HG03097 (cell line): ENCODE results near the gene RACK1.
A peak's percentile ranks its signal among the peaks of the same experiment; 100 is the strongest.
"Not testable (repeated sequence)": the region's sequence is repeated elsewhere in the genome, so short reads cannot be mapped to it uniquely, and the experiment has no call there.

Source experiments
- ATAC-seq: cut with Tn5 transposase; IDR thresholded peaks from one replicate; pipeline ENCODE4 v1.9.1; 2021; ENCODE audit not compliant: unreplicated experiment, low FRiP score

The RACK1 gene

DNA sequence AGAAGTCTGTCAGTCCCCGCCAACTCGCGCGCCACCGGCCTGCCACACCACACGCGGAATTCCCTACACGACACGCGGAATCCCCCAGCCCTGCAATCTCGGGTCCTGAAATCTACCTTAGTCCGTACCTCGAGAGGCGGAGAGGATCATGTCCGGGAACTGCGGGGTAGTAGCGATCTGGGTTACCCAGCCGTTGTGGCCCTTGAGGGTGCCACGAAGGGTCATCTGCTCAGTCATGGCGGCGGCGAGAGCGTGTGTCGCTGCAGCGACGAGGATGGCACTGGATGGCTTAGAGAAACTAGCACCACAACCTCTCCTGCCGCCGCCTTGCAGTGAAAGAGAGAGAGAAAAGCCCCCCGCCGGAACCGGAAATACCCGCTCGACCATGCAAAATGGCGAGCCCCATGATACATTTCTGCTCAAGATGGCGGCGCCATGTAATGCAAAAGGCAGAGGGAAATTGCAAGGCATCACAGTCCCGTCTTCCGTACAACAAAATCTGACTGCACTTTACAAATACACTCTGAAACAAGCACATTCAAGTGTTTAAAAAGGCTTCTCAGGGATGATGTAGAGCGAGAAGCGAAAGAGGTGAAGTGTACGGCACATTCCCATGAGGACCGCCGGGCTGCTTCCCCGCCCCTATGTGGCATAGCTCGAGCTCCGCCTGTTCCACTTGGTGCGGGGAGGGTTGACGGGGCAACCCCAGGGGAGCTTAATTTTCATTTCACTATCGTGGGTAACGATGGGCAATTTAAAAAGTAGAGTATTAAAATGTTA is at the start of gene RACK1:
TSS of gene RACK1 (minus strand) at position 343 of the 780 bp plus-strand sequence. CDS start at position 237, 106 bp downstream.
- peak; percentile 53 for ATAC-seq

DNA sequence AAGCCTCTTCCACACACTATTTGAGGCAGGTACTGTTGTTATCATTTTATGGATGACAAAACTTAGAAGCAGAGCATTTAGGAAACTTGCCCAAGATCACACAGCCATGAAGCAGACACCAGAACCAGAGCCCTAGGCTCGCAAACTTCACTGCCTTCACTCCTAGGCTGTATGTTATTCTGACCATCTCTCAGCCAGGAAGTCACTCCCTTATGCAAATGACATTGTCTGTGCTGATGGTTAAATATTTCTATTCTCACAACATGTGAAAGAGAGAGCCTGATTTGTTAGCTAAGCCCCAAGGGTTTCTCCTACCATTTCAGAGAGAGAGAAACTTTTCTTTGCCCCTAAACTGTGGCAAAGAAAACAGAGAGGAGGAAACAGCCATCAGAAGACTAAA is 43.6 kb upstream of the RACK1 start:
- ATAC-seq: peak; percentile 54

DNA sequence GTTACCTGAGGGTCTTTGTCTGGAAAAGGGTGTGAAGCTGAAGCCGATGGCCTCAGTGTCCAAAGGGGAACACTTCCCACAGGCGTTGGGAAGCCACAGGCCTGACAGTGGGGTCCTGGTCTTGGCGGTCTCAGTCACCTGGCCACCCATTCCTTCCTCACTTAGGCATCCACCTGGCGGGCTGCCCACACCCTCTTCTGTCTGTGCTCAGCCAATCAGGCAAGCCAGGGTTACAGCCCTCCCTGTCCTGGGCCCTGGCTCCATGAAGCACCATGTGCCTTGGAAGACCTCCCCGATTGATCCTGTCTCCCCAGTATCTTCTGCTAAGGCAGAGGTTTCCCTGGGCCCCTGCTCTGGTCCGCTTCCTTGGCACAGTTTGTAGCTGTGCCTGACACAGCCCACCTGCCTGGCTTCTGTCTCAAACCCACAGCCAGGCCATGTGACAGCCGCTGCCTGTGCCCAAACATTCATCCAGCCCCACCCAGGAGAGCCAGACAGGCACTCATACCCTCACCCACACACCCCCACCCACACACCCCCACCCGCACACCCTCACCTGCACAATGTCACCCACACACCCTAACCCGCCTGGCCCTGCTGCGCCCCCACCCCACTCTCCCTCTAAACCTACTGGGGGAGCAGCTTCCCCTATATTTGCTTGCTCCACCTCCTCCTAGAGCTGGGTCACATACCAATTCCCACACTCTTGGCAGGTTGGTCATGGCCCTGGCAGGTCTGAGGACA is 42.4 kb upstream of the RACK1 start:
- ATAC-seq: not testable (repeated sequence)

DNA sequence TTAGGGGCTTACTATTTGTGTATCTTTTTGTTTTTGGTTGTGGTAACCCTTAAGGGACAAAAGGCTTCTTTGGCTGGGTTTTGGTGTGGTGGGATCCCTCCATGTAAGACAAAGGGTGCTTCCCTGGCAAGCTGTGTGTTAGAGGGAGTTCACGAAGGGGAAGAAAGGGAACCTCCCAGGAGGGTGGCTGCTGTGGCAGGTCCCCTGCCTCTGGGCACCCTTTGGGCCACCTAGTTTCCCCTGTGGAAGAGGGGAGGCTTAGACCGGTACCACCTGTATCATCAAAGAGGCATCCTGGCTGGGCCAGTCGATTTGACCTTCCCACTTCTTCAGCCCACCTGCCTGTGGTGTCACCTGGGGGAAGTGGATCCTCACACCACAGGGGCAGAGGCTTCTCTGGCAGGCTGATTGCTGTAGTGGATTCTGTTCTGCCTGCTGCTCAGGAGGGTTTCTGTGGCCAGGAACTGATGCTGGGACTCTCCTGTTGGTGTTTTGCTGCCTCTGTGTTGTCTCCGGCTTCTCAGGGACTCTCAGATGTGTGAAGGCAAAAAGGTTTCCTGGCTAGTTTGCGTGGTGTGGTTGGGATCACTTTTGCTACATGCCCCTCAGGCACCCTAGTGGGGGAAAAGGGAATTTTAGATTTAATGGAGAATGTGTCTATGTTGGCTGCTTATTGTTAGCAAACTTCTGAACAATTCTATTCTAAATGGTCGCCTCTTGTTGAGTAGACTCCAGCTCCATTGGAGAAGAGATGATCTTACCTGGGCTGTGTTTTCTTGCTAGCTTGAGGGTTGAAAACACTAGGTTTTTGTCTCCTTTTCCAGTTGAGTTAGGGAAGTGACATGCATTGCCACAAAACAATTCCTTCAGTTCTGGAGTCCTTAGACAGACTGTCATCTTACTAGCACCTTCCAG is 40.4 kb upstream of the RACK1 start:
- ATAC-seq: not testable (repeated sequence)

- ATAC-seq: no peak
Observed at GRCh38 chr5:181283347-181283746, 39.6 kb upstream of the RACK1 start.

DNA sequence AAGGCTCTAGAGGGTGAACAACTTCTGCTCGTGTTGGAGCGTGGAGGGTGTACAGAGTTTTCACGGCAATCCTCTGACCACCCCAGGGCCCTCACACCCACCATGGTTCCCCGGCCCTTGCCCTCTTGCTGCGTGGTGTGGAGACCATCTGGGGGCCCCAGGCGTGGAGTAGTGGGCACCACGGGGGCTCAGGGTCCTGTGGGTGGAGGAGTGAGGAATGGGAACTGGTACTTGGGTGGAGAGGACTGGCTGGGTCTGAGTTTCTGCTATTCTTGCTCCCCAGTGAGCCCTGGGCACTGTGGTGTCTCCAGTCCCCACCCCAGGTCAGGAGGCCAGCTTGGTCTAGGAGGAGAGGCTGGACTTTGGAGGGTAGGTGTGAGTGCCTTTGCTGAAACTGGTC is 39.2 kb upstream of the RACK1 start:
- no peak for ATAC-seq

GRCh38 chr5:181282415-181282814 is 38.7 kb upstream of the RACK1 start:
- ATAC-seq: not testable (repeated sequence)

- no peak for ATAC-seq
Observed at GRCh38 chr5:181281984-181282316, 38.2 kb upstream of the RACK1 start.

GRCh38 chr5:181281077-181281983 is 37.6 kb upstream of the RACK1 start:
- no peak for ATAC-seq

- ATAC-seq: no peak
Observed at GRCh38 chr5:181280251-181280762, 36.6 kb upstream of the RACK1 start.

DNA sequence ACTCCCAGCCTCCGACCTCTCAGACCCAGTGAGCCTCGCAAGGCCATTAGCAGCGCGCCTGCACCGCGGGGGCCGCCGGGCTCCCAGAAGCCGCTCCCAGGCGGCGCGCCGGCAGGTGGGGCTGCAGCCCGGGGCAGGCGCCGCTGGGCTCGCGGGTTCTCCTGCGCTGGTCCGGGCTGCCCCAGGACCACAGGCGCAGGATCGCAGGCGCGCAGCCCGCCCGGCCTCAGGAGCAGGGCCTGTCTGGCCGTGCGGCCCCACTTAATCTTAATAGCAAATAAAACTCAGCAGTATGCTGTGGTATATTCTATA is 29.7 kb upstream of the RACK1 start:
- not testable (repeated sequence) for ATAC-seq

GRCh38 chr5:181271081-181271480 is 27.4 kb upstream of the RACK1 start:
- no peak for ATAC-seq

GRCh38 chr5:181267907-181268306 is 24.2 kb upstream of the RACK1 start:
- not testable (repeated sequence) for ATAC-seq

- ATAC-seq: not testable (repeated sequence)
Observed at GRCh38 chr5:181267291-181267904, 23.7 kb upstream of the RACK1 start.

DNA sequence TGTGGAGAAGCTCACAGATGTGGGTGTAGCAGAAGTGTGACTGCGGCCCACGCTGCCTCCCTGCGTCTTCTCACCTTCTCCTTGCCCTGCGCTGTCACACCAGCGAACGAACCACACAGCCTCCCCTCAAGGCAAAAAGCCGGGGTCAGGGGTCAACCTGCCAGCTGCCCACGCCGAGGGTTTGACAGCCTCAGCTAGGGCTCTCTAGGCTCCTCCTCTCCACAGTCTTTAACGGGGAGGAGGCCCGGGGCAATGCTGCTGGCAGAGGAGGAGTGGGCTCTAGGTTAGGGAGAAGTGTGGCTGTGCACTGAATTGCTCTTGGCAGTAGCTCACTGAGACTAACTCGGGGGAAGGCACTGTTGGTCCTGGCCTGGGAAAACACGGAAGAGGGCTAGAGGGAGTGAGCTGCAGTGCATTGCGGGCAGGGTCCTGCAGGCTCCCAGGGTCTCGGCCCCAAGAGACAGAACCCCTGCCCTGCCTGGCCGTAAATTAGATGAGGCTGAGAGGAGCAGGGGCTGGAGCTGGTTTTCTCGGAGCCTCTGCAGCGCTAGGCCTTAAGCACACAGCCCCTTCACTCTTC is 21.5 kb upstream of the RACK1 start:
- no peak for ATAC-seq

- ATAC-seq: no peak
Observed at GRCh38 chr5:181263633-181264032, 19.9 kb upstream of the RACK1 start.

GRCh38 chr5:181261320-181262049 is 17.8 kb upstream of the RACK1 start:
- peak; percentile 48 for ATAC-seq

- peak; percentile 75 for ATAC-seq
Observed at GRCh38 chr5:181260720-181261319, 17.1 kb upstream of the RACK1 start, which contains the start of gene TRIM52. Gene TRIM52, minus strand, starts transcription at chr5:181261143. Its CDS starts 330 bp downstream, at chr5:181260813.
